WTC11 (cell line): ENCODE measurements around the gene CAMTA1. TPM values are rescaled to one million over a fixed set of nuclear protein-coding genes. Genes with fewer than 3 reads are reported as not detected.

Experiments
- ATAC-seq: fragments of 200-7000 bp; cut with Tn5 transposase; 2 replicates; pipeline ENCODE4 v1.10.0; 2021; ENCODE audit warnings: mild to moderate bottlenecking, moderate library complexity
- CTCF ChIA-PET: fragments of 300-600 bp; sonication (Branson Sonifier 250); formaldehyde crosslinking; loops from one replicate; lab custom pipeline; 2021; ENCODE audit warnings: antibody characterized with exemption; lab: Charles Lee
- POLR2A ChIA-PET: fragments of 350-600 bp; sonication (Branson Sonifier 250); formaldehyde crosslinking; loops from one replicate; lab custom pipeline; 2021; ENCODE audit warnings: antibody characterized with exemption; lab: Charles Lee
- DNase-seq: peaks from one replicate; pipeline ENCODE4 v3.0.0; 2021; ENCODE audit warnings: low spot score
- H3K27ac Mint-ChIP-seq: 2 replicates; pipeline ENCODE4 v1.8.0; 2021; ENCODE audit warnings: mixed read lengths
- H3K27me3 Mint-ChIP-seq: 2 replicates; pipeline ENCODE4 v1.8.0; 2021; ENCODE audit warnings: low read depth, mild to moderate bottlenecking, moderate library complexity, mixed read lengths
- H3K36me3 Mint-ChIP-seq: 2 replicates; pipeline ENCODE4 v1.8.0; 2021; ENCODE audit warnings: mixed read lengths
- H3K4me1 Mint-ChIP-seq: 2 replicates; pipeline ENCODE4 v1.8.0; 2022; ENCODE audit warnings: mixed read lengths
- H3K4me3 Mint-ChIP-seq: 2 replicates; pipeline ENCODE4 v1.8.0; 2021; ENCODE audit warnings: mild to moderate bottlenecking, moderate library complexity, mixed read lengths
- H3K9me3 Mint-ChIP-seq: 2 replicates; pipeline ENCODE4 v1.8.0; 2021; ENCODE audit warnings: mixed read lengths
- ESRRA ChIP-seq: sonication (generic); formaldehyde crosslinking; IDR thresholded peaks from 2 replicates; pipeline ENCODE4 v1.8.1; 2022; ENCODE audit warnings: mild to moderate bottlenecking, missing genetic modification reagents, borderline replicate concordance
- GRHL2 ChIP-seq: fragments of 250-450 bp; sonication (Bioruptor Pico); IDR thresholded peaks from 2 replicates; pipeline ENCODE4 v1.8.0; 2022; ENCODE audit warnings: mild to moderate bottlenecking, moderate library complexity; ENCODE audit not compliant: insufficient replicate concordance, severe bottlenecking
- MXD4 ChIP-seq: fragments of 250-450 bp; sonication (Bioruptor Pico); IDR thresholded peaks from 2 replicates; pipeline ENCODE4 v1.8.0; 2021; ENCODE audit warnings: mild to moderate bottlenecking, moderate library complexity, borderline replicate concordance
- NFATC4 ChIP-seq: fragments of 250-450 bp; sonication (Bioruptor Pico); IDR thresholded peaks from 2 replicates; pipeline ENCODE4 v1.9.0; 2021; ENCODE audit warnings: mild to moderate bottlenecking
- NFE2L1 ChIP-seq: sonication (generic); formaldehyde crosslinking; IDR thresholded peaks from 2 replicates; pipeline ENCODE4 v1.8.1; 2023; ENCODE audit warnings: missing genetic modification reagents
- NR1H2 ChIP-seq: sonication (generic); formaldehyde crosslinking; IDR thresholded peaks from 2 replicates; pipeline ENCODE4 v1.9.0; 2021; ENCODE audit warnings: mild to moderate bottlenecking, moderate library complexity, missing genetic modification reagents
- OVOL2 ChIP-seq: fragments of 250-450 bp; sonication (Bioruptor Pico); IDR thresholded peaks from 2 replicates; pipeline ENCODE4 v1.9.0; 2021; ENCODE audit warnings: mild to moderate bottlenecking, borderline replicate concordance
- RELA ChIP-seq: sonication (generic); formaldehyde crosslinking; IDR thresholded peaks from 2 replicates; pipeline ENCODE4 v1.8.1; 2022; ENCODE audit warnings: missing genetic modification reagents, mild to moderate bottlenecking, borderline replicate concordance
- RORB ChIP-seq: fragments of 250-450 bp; sonication (Bioruptor Pico); IDR thresholded peaks from 2 replicates; pipeline ENCODE4 v1.9.0; 2021; ENCODE audit warnings: mild to moderate bottlenecking
- SMAD3 ChIP-seq: sonication (generic); formaldehyde crosslinking; IDR thresholded peaks from 2 replicates; pipeline ENCODE4 v1.8.0; 2022; ENCODE audit warnings: missing genetic modification reagents, mild to moderate bottlenecking, borderline replicate concordance
- SMAD4 ChIP-seq: sonication (generic); formaldehyde crosslinking; IDR thresholded peaks from 2 replicates; pipeline ENCODE4 v1.8.0; 2022; ENCODE audit warnings: mild to moderate bottlenecking, missing genetic modification reagents
- TEAD4 ChIP-seq: sonication (generic); formaldehyde crosslinking; IDR thresholded peaks from 2 replicates; pipeline ENCODE4 v1.8.0; 2022; ENCODE audit warnings: mild to moderate bottlenecking, missing genetic modification reagents
- ZNF396 ChIP-seq: fragments of 250-450 bp; sonication (Bioruptor Pico); IDR thresholded peaks from 2 replicates; pipeline ENCODE4 v1.8.0; 2021; ENCODE audit warnings: mild to moderate bottlenecking, moderate library complexity, borderline replicate concordance
- ZNF416 ChIP-seq: fragments of 250-450 bp; sonication (Bioruptor Pico); IDR thresholded peaks from 2 replicates; pipeline ENCODE4 v1.9.0; 2021; ENCODE audit warnings: mild to moderate bottlenecking, inconsistent platforms
- ZNF671 ChIP-seq: fragments of 250-450 bp; sonication (Bioruptor Pico); IDR thresholded peaks from 2 replicates; pipeline ENCODE4 v1.8.0; 2021; ENCODE audit warnings: mild to moderate bottlenecking
- total RNA-seq: library from RNA; stranded (reverse); gene quantifications from 3 replicates; pipeline ENCODE4 v1.2.3, GENCODE V29; 2021
- TF ChIP-seq, protein P1 (sequence below): sonication (generic); formaldehyde crosslinking; IDR thresholded peaks from 2 replicates; pipeline ENCODE4 v1.8.0; 2022; ENCODE audit warnings: mild to moderate bottlenecking, missing genetic modification reagents
- TF ChIP-seq, protein P2 (sequence below): sonication (generic); formaldehyde crosslinking; IDR thresholded peaks from 2 replicates; pipeline ENCODE4 v1.8.1; 2022; ENCODE audit warnings: low read depth, mild to moderate bottlenecking, moderate library complexity, missing genetic modification reagents, borderline replicate concordance
- TF ChIP-seq, protein P3 (sequence below): sonication (generic); formaldehyde crosslinking; IDR thresholded peaks from 2 replicates; pipeline ENCODE4 v1.8.0; 2022; ENCODE audit warnings: mild to moderate bottlenecking, missing genetic modification reagents
- TF ChIP-seq, protein P4 (sequence below): sonication (generic); formaldehyde crosslinking; IDR thresholded peaks from 2 replicates; pipeline ENCODE4 v1.8.0; 2023; ENCODE audit warnings: missing genetic modification reagents, mild to moderate bottlenecking, borderline replicate concordance
- TF ChIP-seq, protein P5 (sequence below): sonication (generic); formaldehyde crosslinking; IDR thresholded peaks from 2 replicates; pipeline ENCODE4 v1.8.1; 2022; ENCODE audit warnings: mild to moderate bottlenecking, missing genetic modification reagents, moderate library complexity, borderline replicate concordance
- TF ChIP-seq, protein P6 (sequence below): fragments of 250-450 bp; sonication (Bioruptor Pico); IDR thresholded peaks from 2 replicates; pipeline ENCODE4 v1.9.0; 2021; ENCODE audit warnings: moderate library complexity, mild to moderate bottlenecking, inconsistent platforms, borderline replicate concordance
- TF ChIP-seq, protein P7 (sequence below): fragments of 250-450 bp; sonication (Bioruptor Pico); IDR thresholded peaks from 2 replicates; pipeline ENCODE4 v1.9.0; 2021; ENCODE audit warnings: mild to moderate bottlenecking, borderline replicate concordance

Gene CAMTA1
- total RNA-seq, 1 experiment from 2014 or later, result 86.4 TPM

DNA sequence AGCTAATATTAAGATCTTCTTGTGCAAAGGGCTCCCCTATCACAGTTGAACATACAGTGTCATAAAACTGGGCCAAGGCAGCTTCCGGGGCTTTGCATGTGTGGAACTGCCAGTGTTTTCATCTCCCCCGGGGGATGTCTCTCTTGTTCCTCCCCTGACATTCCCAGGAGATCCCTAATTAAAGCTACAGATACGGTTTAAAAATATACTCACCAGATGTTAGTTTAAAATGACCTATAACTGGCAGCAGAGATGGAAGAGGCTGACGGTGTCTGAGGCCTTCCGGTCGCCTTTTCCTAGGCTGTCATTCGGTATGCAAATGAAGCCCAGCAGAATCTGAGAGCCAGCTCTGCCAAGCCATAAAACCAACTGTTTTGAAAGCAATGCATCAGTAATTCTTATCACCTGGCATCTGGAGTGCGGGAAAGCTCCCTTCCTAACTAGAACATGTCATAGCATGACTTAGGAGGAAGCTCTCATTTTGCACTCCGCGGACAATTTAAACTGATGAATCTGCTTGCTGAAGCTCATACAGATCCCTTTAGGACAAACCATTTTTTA lies 549.3 kb downstream of the CAMTA1 start:
- no peaks in the 10 kb centered on the region for H3K9me3 Mint-ChIP-seq
- no peak overlapping the region; the same call in 1 of the 2 replicates for H3K27ac Mint-ChIP-seq
- ChIA-PET POLR2A (no interaction called here), CTCF (interaction anchor here (1.1 to 1.6 kb wide), 4 partner anchors 12 to 313 kb away, joined by 3 to 5 read pairs (median 4); no protein-coding TSS in a partner anchor)
- DNase-seq (no peak), ATAC-seq (no peak)
- peaks cover 17% of the 10 kb centered on the region for H3K4me1 Mint-ChIP-seq
- H3K4me3 Mint-ChIP-seq, result no peak overlapping the region
- no peaks in the 10 kb centered on the region for H3K36me3 Mint-ChIP-seq
- H3K27me3 Mint-ChIP-seq, result no peaks in the 10 kb centered on the region
- TF ChIP-seq ZNF671 (CRISPR knock-in tag) (no peak), SMAD3 (CRISPR knock-in tag) (no peak), RORB (CRISPR knock-in tag) (no peak), ZNF416 (no peak), NFE2L1 (CRISPR knock-in tag) (no peak), MXD4 (CRISPR knock-in tag) (no peak), SMAD4 (no peak), OVOL2 (CRISPR knock-in tag) (no peak), TEAD4 (CRISPR knock-in tag) (no peak), ZNF396 (CRISPR knock-in tag) (no peak), ESRRA (no peak)
- TF ChIP-seq, protein P1, sequence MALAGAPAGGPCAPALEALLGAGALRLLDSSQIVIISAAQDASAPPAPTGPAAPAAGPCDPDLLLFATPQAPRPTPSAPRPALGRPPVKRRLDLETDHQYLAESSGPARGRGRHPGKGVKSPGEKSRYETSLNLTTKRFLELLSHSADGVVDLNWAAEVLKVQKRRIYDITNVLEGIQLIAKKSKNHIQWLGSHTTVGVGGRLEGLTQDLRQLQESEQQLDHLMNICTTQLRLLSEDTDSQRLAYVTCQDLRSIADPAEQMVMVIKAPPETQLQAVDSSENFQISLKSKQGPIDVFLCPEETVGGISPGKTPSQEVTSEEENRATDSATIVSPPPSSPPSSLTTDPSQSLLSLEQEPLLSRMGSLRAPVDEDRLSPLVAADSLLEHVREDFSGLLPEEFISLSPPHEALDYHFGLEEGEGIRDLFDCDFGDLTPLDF (CRISPR knock-in tag), result no peak
- TF ChIP-seq, protein P2, sequence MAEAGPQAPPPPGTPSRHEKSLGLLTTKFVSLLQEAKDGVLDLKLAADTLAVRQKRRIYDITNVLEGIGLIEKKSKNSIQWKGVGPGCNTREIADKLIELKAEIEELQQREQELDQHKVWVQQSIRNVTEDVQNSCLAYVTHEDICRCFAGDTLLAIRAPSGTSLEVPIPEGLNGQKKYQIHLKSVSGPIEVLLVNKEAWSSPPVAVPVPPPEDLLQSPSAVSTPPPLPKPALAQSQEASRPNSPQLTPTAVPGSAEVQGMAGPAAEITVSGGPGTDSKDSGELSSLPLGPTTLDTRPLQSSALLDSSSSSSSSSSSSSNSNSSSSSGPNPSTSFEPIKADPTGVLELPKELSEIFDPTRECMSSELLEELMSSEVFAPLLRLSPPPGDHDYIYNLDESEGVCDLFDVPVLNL (CRISPR knock-in tag), result no peak
- TF ChIP-seq, protein P3, sequence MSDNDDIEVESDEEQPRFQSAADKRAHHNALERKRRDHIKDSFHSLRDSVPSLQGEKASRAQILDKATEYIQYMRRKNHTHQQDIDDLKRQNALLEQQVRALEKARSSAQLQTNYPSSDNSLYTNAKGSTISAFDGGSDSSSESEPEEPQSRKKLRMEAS, result no peak
- TF ChIP-seq, protein P4, sequence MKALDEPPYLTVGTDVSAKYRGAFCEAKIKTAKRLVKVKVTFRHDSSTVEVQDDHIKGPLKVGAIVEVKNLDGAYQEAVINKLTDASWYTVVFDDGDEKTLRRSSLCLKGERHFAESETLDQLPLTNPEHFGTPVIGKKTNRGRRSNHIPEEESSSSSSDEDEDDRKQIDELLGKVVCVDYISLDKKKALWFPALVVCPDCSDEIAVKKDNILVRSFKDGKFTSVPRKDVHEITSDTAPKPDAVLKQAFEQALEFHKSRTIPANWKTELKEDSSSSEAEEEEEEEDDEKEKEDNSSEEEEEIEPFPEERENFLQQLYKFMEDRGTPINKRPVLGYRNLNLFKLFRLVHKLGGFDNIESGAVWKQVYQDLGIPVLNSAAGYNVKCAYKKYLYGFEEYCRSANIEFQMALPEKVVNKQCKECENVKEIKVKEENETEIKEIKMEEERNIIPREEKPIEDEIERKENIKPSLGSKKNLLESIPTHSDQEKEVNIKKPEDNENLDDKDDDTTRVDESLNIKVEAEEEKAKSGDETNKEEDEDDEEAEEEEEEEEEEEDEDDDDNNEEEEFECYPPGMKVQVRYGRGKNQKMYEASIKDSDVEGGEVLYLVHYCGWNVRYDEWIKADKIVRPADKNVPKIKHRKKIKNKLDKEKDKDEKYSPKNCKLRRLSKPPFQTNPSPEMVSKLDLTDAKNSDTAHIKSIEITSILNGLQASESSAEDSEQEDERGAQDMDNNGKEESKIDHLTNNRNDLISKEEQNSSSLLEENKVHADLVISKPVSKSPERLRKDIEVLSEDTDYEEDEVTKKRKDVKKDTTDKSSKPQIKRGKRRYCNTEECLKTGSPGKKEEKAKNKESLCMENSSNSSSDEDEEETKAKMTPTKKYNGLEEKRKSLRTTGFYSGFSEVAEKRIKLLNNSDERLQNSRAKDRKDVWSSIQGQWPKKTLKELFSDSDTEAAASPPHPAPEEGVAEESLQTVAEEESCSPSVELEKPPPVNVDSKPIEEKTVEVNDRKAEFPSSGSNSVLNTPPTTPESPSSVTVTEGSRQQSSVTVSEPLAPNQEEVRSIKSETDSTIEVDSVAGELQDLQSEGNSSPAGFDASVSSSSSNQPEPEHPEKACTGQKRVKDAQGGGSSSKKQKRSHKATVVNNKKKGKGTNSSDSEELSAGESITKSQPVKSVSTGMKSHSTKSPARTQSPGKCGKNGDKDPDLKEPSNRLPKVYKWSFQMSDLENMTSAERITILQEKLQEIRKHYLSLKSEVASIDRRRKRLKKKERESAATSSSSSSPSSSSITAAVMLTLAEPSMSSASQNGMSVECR (CRISPR knock-in tag), result no peak

DNA sequence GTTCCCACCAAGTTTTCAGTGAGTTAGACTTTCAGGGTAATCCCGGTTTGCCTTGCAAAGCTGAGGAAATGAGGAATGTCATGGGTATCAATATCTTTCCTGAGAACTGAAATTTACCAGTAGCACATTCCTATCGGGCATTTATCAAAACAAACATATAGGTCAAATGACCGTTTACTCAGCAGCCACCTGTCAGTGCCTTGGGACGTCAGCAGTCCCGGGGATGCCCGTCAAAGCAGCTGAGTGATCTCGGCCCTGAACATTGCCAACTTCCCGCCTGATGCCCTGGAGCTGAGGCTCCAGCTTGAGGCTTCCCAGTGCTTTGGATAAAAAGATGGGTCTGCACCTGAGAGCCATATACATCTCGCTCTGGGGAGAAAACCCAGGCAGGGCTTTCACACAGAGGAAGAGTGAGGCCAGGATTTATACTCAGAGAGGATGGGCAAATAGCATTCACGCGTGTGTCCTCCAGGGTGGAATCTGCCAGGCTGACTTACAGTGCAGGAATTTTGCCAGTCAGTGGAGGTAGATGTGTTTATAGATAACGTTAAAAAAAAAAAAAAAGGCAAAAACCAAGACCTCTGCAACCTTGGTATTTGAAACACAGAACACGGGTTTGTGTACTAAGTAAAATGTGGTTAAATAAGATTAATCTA lies 550.1 kb downstream of the CAMTA1 start:
- Mint-ChIP-seq H3K9me3 (no peaks in the 10 kb centered on the region), H3K27ac (no peak overlapping the region), H3K36me3 (no peaks in the 10 kb centered on the region), H3K27me3 (no peaks in the 10 kb centered on the region), H3K4me3 (no peak overlapping the region), H3K4me1 (peaks cover 17% of the 10 kb centered on the region)
- ChIA-PET POLR2A (no interaction called here), CTCF (interaction anchor here (1.1 to 1.6 kb wide), 4 partner anchors 11 to 312 kb away, joined by 3 to 5 read pairs (median 4); no protein-coding TSS in a partner anchor)
- DNase-seq (no peak), ATAC-seq (no peak)
- TF ChIP-seq, protein P5, sequence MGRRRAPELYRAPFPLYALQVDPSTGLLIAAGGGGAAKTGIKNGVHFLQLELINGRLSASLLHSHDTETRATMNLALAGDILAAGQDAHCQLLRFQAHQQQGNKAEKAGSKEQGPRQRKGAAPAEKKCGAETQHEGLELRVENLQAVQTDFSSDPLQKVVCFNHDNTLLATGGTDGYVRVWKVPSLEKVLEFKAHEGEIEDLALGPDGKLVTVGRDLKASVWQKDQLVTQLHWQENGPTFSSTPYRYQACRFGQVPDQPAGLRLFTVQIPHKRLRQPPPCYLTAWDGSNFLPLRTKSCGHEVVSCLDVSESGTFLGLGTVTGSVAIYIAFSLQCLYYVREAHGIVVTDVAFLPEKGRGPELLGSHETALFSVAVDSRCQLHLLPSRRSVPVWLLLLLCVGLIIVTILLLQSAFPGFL (CRISPR knock-in tag), result no peak
- TF ChIP-seq GRHL2 (CRISPR knock-in tag) (no peak), RELA (no peak), NR1H2 (no peak), NFATC4 (CRISPR knock-in tag) (no peak)
- TF ChIP-seq, protein P6, sequence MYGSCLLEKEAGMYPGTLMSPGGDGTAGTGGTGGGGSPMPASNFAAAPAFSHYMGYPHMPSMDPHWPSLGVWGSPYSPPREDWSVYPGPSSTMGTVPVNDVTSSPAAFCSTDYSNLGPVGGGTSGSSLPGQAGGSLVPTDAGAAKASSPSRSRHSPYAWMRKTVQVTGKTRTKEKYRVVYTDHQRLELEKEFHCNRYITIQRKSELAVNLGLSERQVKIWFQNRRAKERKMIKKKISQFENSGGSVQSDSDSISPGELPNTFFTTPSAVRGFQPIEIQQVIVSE, result no peak
- TF ChIP-seq, protein P7, sequence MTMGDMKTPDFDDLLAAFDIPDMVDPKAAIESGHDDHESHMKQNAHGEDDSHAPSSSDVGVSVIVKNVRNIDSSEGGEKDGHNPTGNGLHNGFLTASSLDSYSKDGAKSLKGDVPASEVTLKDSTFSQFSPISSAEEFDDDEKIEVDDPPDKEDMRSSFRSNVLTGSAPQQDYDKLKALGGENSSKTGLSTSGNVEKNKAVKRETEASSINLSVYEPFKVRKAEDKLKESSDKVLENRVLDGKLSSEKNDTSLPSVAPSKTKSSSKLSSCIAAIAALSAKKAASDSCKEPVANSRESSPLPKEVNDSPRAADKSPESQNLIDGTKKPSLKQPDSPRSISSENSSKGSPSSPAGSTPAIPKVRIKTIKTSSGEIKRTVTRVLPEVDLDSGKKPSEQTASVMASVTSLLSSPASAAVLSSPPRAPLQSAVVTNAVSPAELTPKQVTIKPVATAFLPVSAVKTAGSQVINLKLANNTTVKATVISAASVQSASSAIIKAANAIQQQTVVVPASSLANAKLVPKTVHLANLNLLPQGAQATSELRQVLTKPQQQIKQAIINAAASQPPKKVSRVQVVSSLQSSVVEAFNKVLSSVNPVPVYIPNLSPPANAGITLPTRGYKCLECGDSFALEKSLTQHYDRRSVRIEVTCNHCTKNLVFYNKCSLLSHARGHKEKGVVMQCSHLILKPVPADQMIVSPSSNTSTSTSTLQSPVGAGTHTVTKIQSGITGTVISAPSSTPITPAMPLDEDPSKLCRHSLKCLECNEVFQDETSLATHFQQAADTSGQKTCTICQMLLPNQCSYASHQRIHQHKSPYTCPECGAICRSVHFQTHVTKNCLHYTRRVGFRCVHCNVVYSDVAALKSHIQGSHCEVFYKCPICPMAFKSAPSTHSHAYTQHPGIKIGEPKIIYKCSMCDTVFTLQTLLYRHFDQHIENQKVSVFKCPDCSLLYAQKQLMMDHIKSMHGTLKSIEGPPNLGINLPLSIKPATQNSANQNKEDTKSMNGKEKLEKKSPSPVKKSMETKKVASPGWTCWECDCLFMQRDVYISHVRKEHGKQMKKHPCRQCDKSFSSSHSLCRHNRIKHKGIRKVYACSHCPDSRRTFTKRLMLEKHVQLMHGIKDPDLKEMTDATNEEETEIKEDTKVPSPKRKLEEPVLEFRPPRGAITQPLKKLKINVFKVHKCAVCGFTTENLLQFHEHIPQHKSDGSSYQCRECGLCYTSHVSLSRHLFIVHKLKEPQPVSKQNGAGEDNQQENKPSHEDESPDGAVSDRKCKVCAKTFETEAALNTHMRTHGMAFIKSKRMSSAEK (CRISPR knock-in tag), result no peak
